Pancreas (tissue), 10 donors: ENCODE measurements around the gene PPP2R5D. TPM values are rescaled to one million over a fixed set of nuclear protein-coding genes. Genes with fewer than 3 reads are reported as not detected.

Source experiments
- ATAC-seq, 4 donors: fragments of 200-7000 bp; cut with Tn5 transposase; one replicate each; pipeline versions ENCODE4 v1.8.0 to v1.9.1; 2020; ENCODE audit warnings: mild to moderate bottlenecking in 4 of 4, moderate library complexity in 4 of 4
- DNase-seq, 6 donors: peaks; one replicate each; pipeline ENCODE4 v3.0.0-alpha.2; 2020
- FAIRE-seq: peaks from 2 replicates; lab custom pipeline; 2012; peaks lifted over from hg19 to GRCh38; lab: Jason Lieb, UNC
- H3K27ac ChIP-seq, 4 donors: fragments of 200-600 bp; sonication (generic); 1 replicate in 3 of 4; 2 replicates in 1 of 4; pipeline versions ENCODE4 v1.5.0 to v1.8.0; 2020
- H3K27me3 ChIP-seq, 4 donors: fragments of 200-600 bp; one replicate each; pipeline ENCODE4 v1.8.0; 2021
- H3K36me3 ChIP-seq, 3 donors: fragments of 200-600 bp; sonication (generic) in 1 of 3; one replicate each; pipeline versions ENCODE4 v1.5.0 to v1.8.0; 2020 to 2021
- H3K4me1 ChIP-seq, 3 donors: fragments of 200-600 bp; one replicate each; pipeline ENCODE4 v1.8.0; 2021
- H3K4me3 ChIP-seq, 4 donors: fragments of 200-600 bp; sonication (generic) in 2 of 4; one replicate each; pipeline versions ENCODE4 v1.5.0 to v1.8.0; 2020 to 2021
- H3K9me3 ChIP-seq, 4 donors: fragments of 200-600 bp; one replicate each; pipeline ENCODE4 v1.8.0; 2021
- CTCF ChIP-seq, 4 donors: fragments of 200-600 bp; sonication (generic) in 3 of 4; IDR thresholded peaks; one replicate each; pipeline versions ENCODE4 v1.5.0 to v1.8.0; 2021; ENCODE audit warnings: antibody characterized with exemption in 4 of 4
- WGBS, 2 donors: extraction: QIAGEN DNeasy Blood & Tissue Kit; methylation state at CpG; one replicate each; pipeline ENCODE4 v1.1.7; 2013; 5-methylcytosine and 5-hydroxymethylcytosine counted together
- intact Hi-C, 3 donors: fragments of 100-400 bp; cut with DNase I; formaldehyde crosslinking; loops; one replicate each; pipeline versions ENCODE4 v1.11.1 to v1.14.2; 2022
- polyA plus RNA-seq, 2 donors: library from polyadenylated mRNA; stranded (reverse); fragments of 200-250 nt; gene quantifications; one replicate each; pipeline ENCODE4 v1.2.3, GENCODE V29; 2013
- total RNA-seq, 6 donors: library from RNA; stranded (reverse); fragmentation: NEBNext Ultra II Directional in 4 of 6; extraction: Animal tissue kit (Norgen Biotek cat#: 25700) in 4 of 6; gene quantifications; one replicate each; pipeline versions ENCODE4 v1.2.1 to v1.2.4, GENCODE V29; 2021 to 2023
- donor health status: healthy with polysubstance abuse.
- donor health status: DM: no; HTN: no; CAD: no; lungs with moderate emphysema.
- donor health status: DM: no; HTN: no; CAD: no.
- donor health status: control.
- donor health status: control.
- donor health status: Bipolar disorder and iron deficiency.
- donor health status: DM: yes; HTN: yes; CAD: no.
- donor health status: DM: no; HTN: no; CAD: no.
- donor health status: DM: no; HTN: no; CAD: no.
- donor health status: DM: yes; HTN: yes; CAD: no.

PPP2R5D gene
- total and polyA plus RNA-seq, 8 donors, result 9.6 to 18.7 (median 12.6) TPM

GRCh38 chr6:42978487-42978838 is 5.9 kb upstream of the PPP2R5D start:
- no peak for TF ChIP-seq CTCF (IDR thresholded peaks at IDR 0.05)
- FAIRE-seq, result no peak
- peaks cover 0 to 22% (median 0%) of the 10 kb centered on the region in 3 donors for H3K4me1 ChIP-seq
- peak overlapping the region; percentile 70 to 95 (median 84) for H3K4me3 ChIP-seq
- WGBS, 2 donors, result 0 to 1% methylated on average over 12 to 28 of the region's 28 CpGs
- peak in 3 of 4 donors; percentile 16 to 40 (median 36) for ATAC-seq
- no peaks in the 10 kb centered on the region for H3K9me3 ChIP-seq
- H3K27me3 ChIP-seq, result no peaks in the 10 kb centered on the region
- peak in 4 of 6 donors; percentile 41 to 88 (median 68) for DNase-seq
- no peaks in the 10 kb centered on the region for H3K36me3 ChIP-seq
- intact Hi-C loops, result no loop called here
- peak overlapping the region; percentile 70 to 91 (median 74) for H3K27ac ChIP-seq

GRCh38 chr6:42978839-42979522 is 5.4 kb upstream of the PPP2R5D start, which contains the start of gene PEX6:
TSS of gene PEX6 (minus strand) at chr6:42979181. CDS start at chr6:42979150, 31 bp downstream.
- peaks cover 0 to 22% (median 0%) of the 10 kb centered on the region in 3 donors for H3K4me1 ChIP-seq
- H3K27ac ChIP-seq, result peak within 1 kb of the TSS; percentile 70 to 91 (median 74)
- H3K27me3 ChIP-seq, result no peaks in the 10 kb centered on the region
- peak within 1 kb of the TSS; percentile 70 to 95 (median 84) for H3K4me3 ChIP-seq
- FAIRE-seq, result no peak
- H3K36me3 ChIP-seq, result no peaks in the 10 kb centered on the region
- DNase-seq, result peak; percentile 86 to 96 (median 89)
- intact Hi-C loops, result no loop called here
- no peaks in the 10 kb centered on the region for H3K9me3 ChIP-seq
- peak; percentile 92 to 95 (median 94) for ATAC-seq
- no peak for TF ChIP-seq CTCF (IDR thresholded peaks at IDR 0.05)
- WGBS, 2 donors, result 0 to 1% methylated on average over 56 to 59 of the region's 59 CpGs

GRCh38 chr6:42979523-42980177 is 4.7 kb upstream of the PPP2R5D start:
- H3K4me3 ChIP-seq, result peak overlapping the region; percentile 70 to 95 (median 84)

GRCh38 chr6:42981836-42982235 is 2.5 kb upstream of the PPP2R5D start:
- FAIRE-seq (no peak), ATAC-seq (no peak), DNase-seq (no peak)
- peaks cover 0 to 28% (median 0%) of the 10 kb centered on the region in 3 donors for H3K4me1 ChIP-seq
- TF ChIP-seq CTCF (IDR thresholded peaks at IDR 0.05), result no peak
- H3K4me3 ChIP-seq, result no peak overlapping the region
- H3K9me3 ChIP-seq, result no peaks in the 10 kb centered on the region
- no peaks in the 10 kb centered on the region for H3K36me3 ChIP-seq
- 88% methylated on average over 5 of the region's 5 CpGs for WGBS, 2 donors
- intact Hi-C loops, result no loop called here
- H3K27me3 ChIP-seq, result no peaks in the 10 kb centered on the region
- H3K27ac ChIP-seq, result no peak overlapping the region

More at GRCh38 chr6:42979523-42980177, 4.7 kb upstream of the PPP2R5D start:
- 46 to 51% methylated on average over 9 of the region's 9 CpGs for WGBS, 2 donors
- H3K27me3 ChIP-seq, result no peaks in the 10 kb centered on the region
- FAIRE-seq, result no peak
- ATAC-seq, result peak in 2 of 4 donors; percentile 5 to 6
- peak overlapping the region; percentile 70 to 91 (median 74) for H3K27ac ChIP-seq
- peaks cover 0 to 22% (median 0%) of the 10 kb centered on the region in 3 donors for H3K4me1 ChIP-seq
- TF ChIP-seq CTCF (IDR thresholded peaks at IDR 0.05), result no peak
- no peaks in the 10 kb centered on the region for H3K9me3 ChIP-seq
- intact Hi-C loops, result no loop called here
- no peak for DNase-seq
- H3K36me3 ChIP-seq, result no peaks in the 10 kb centered on the region
